ENCODE measurements around the gene ITGA11.

Gene ITGA11

DNA sequence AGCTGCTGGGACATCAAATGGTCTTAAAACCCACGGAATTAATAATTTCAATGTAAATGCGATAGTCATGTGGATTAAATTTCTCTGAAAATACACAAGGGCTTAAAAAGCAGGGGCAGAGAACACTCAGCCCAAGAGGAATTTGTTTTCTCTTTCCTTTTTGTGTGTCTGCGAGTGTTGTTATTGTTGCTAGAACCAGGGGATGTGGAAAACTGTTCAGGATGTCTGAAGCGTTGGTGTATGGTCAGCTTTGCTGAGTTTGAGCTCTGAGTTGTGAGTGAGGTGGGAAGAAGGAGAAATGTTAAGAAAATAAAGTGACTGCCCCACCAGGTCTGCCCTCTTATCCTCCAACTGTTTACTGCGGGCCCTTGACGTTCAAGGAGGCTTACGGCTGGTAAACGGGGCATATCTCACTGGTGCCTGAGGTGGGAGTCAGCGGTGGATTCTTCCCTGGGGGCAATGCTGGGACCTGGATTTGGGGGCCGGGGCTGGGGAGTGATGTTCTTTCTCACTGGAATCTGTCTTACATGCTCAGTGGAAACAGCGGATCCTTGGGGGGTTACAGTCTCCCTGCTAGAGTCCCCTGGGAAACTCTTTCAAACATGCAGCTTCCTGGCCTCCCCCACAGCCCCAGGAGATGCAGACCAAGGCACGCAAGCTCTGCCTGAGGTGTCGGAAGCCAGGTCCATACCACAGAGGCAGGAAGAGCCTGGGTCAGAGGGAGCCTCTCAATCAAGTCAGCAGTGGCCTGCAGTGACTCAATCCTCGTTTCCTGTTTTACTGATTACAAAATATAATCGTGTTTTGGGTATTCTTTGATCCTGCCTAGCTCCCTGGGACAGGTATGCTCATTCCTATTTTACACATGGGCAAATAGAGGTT lies 41.8 kb downstream of the ITGA11 start:
- DNase-seq (ENCODE audit: low read depth): no peak

DNA sequence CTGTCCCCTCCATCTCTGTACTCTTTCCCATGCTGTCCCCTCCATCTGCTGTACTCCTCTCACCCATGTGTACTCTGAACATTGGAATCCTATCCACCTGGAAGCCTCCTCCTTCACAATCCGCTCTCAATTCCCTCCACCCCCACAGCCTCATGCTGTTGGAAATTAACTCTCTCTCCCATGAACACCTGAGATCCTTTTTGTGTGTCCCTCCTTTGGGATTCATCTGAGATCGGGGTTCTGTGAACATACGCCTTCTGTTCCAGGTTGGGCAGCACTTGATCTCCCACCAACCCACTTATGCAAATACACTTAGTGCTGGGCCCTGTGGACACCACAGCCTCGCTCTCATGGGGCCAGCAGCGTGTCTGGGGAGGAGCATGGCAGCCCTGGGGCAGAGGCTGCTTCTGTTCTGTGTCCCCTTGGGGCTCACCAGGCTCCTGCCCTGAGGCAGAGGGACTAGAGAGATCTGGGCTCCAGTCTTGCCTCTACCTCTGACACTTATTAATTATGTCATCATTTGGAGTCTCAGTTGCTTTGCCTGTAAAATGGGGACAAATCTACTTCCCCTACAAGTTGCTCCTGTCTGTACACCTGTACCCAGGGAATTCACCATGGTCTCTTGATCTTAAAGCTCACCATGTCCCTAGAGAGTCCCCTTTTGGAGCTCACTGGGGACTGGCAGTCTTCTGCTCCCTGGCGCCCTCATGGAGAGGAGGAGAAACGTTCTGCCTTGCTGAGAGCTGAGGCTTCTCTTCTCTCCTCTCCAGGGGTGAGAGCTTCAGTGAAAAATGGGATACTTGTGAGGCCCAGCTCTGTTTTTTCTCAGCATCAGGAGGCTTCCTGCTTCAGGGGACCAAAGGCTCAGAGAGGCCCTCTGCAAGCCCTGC lies 42.7 kb downstream of the ITGA11 start:
- DNase-seq (ENCODE audit: low read depth): no peak

DNA sequence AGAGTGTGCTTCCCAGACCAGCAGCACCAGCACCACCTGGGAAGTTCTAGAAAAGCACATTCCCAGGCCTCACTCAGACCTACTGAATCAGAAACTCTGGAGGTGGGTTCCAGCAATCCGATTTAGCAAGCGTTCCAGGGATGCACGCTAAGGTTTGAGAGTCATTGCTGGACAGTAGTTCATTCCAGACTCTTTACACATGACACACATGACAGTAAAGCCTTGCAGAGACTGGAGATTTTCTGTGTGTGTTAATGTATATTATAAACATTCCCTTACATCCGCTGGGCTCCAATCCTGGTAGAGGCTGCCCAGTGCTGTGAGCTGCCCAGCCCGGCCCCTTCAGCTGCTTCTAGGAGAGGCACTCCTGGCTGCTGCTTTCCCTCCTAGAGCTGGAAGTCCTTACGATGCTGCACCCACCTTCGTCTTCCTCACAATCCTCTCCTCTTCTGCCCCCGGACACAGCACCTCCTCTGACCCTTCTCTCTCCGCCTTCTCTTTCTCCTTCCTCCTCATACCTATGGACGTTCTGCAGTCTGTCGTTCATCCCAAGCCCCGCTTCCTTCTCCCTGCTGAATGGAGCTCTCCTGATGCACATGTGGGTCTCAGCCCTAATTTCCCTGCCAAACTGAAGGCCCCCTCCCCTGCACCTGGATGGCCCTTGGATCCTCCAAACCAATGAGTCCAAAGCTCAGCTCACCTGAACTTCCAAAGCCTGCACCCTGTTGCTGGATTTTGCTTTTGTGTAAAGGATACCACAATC lies 44.4 kb downstream of the ITGA11 start:
- DNase-seq (ENCODE audit: low read depth): no peak

- no peak for DNase-seq (ENCODE audit: low read depth)
Observed at GRCh38 chr15:68386587-68387288, 45.2 kb downstream of the ITGA11 start.

GRCh38 chr15:68385671-68386586 lies 46.0 kb downstream of the ITGA11 start:
- no peak for DNase-seq (ENCODE audit: low read depth)

GRCh38 chr15:68385240-68385561 lies 46.8 kb downstream of the ITGA11 start:
- DNase-seq (ENCODE audit: low read depth): no peak

- DNase-seq (ENCODE audit: low read depth): no peak
Observed at GRCh38 chr15:68384451-68385239, 47.3 kb downstream of the ITGA11 start.

GRCh38 chr15:68383161-68384074 lies 48.5 kb downstream of the ITGA11 start:
- no peak for DNase-seq (ENCODE audit: low read depth)

GRCh38 chr15:68382286-68383007 lies 49.5 kb downstream of the ITGA11 start:
- no peak for DNase-seq (ENCODE audit: low read depth)

DNA sequence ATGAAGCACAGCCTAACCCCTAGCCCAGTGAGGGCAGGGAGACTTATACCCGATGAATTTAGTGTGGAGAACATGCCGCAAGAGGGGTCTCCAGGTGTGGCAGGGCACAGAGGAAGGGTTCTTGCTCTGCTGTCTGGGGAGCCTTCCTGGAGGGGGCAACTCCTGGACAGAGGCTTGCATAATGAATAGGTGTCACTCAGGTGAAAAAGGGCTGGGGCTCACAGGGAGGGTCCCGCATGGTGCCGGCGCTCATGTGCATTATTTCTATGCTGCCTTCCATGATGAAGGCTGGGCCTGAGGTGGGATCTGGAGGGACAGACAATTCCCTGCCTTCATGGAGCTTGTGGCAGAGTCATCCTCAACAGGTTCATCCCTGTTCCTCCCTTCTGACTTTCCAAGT lies 51.5 kb downstream of the ITGA11 start:
- DNase-seq (ENCODE audit: low read depth): no peak

GRCh38 chr15:68379759-68380290 lies 52.1 kb downstream of the ITGA11 start:
- no peak for DNase-seq (ENCODE audit: low read depth)

DNA sequence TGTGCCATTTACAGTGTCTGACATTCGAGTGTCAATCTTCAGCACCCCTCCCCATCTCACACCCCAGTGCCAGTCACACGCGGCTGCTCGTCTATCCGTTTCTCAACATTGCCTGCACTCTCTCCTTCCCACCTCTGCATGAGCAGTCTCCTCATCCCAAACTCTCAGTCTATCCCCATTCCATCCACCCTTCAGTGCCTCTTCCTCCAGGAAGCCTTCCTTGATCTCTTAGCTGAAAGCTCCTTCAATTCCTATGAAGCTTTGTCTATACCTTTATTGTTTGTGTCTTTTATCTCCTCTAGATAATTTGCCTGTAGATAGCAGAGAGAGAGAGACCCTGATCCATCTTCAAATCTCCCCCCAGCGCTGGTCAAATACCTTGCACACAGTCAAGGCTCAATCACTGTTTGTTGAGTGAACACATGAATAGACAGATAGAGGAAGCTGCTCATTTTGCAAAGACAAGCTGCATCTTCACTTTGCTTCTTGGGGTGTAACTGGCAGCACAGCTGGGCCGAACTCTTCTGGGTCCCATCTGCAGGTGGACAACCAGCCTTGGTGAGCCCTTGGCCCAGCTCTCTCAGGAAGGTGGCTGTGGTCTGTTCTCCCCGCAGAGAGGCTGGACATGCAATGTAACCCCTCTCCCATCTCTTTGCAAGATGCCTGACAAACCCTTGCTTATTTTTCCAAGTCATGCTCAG lies 52.8 kb downstream of the ITGA11 start:
- DNase-seq (ENCODE audit: low read depth): no peak

DNA sequence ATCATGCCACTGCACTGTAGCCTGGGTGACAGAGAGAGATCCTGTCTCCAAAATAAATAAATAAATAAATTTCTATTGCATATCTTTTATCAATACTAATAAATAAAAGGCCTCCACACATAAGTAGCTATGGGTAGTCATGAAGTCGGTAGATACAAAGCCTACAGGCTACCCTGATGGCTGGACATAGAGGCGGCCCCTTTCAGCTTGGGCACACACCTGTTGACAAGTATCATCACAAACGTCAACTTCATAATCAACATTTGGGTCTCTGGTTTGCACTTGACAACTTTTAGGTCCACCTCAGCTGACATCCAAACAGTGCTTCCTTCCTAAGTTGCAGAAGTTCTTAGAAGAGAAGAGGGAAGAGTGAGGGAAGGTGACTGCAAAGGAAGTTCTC lies 53.4 kb downstream of the ITGA11 start:
- DNase-seq (ENCODE audit: low read depth): no peak

DNA sequence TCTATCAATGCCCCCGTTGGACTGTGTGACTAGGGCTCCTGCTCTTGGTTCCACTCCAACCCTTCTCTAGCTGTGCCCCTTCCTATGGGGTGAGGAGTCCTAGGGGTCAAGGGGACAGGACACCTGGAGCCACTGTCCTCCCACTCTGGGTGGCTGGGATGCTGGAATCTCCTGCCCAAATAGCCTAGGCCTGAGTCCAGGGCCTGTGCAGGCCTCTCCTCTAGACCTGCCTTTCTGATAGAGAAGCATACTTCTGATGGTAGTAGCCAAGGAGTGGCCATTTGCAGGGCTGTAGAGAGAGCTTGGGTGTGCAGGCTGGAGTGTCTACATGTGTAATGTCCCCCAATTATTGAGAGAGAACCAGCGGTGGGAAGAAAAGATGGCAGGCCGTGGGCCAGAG lies 54.2 kb downstream of the ITGA11 start:
- no peak for DNase-seq (ENCODE audit: low read depth)

GRCh38 chr15:68376447-68377060 lies 55.4 kb downstream of the ITGA11 start:
- DNase-seq (ENCODE audit: low read depth): no peak

GRCh38 chr15:68375716-68376220 lies 56.2 kb downstream of the ITGA11 start:
- no peak for DNase-seq (ENCODE audit: low read depth)

All from stimulated activated CD8-positive, alpha-beta memory T cell treated with anti-CD3 and anti-CD28 coated beads, Interleukin-12 subunit alpha, Interleukin-12 subunit beta, amount 100 ng/mL, for 4 hours (primary cell).